Cardiac muscle cell (in vitro differentiated cells and primary cell): ENCODE data around the gene ACTG2. TPM values are rescaled to one million over a fixed set of nuclear protein-coding genes. Genes with fewer than 3 reads are reported as not detected.
"Not testable (repeated sequence)": the region's sequence is repeated elsewhere in the genome, so short reads cannot be mapped to it uniquely, and the experiment has no call there.

Experiments
- DNase-seq, 2 donors: peaks; one replicate each; pipeline versions ENCODE4 v3.0.0 to v3.0.0-alpha.2; 2010 to 2017; ENCODE audit warnings: low read depth in 1 of 2, low spot score in 1 of 2
- H3K27ac ChIP-seq: fragments of 200-600 bp; sonication (generic); 2 replicates; pipeline ENCODE4 v1.5.1; 2016
- H3K27me3 ChIP-seq: fragments of 200-600 bp; sonication (generic); 2 replicates; pipeline ENCODE4 v1.6.0; 2016; ENCODE audit warnings: control low read depth
- H3K36me3 ChIP-seq: fragments of 200-600 bp; sonication (generic); 2 replicates; pipeline ENCODE4 v1.5.1; 2016; ENCODE audit warnings: control low read depth
- H3K4me1 ChIP-seq: fragments of 200-600 bp; sonication (generic); 2 replicates; pipeline ENCODE4 v1.8.1; 2017; ENCODE audit warnings: low read depth, mild to moderate bottlenecking, mixed run types
- H3K4me3 ChIP-seq: fragments of 200-600 bp; sonication (generic); 2 replicates; pipeline ENCODE4 v1.5.1; 2016; ENCODE audit warnings: mild to moderate bottlenecking
- H3K9me3 ChIP-seq: fragments of 200-600 bp; sonication (generic); 2 replicates; pipeline ENCODE4 v1.5.1; 2017; ENCODE audit warnings: low read depth, mild to moderate bottlenecking, control low read depth
- CTCF ChIP-seq: IDR thresholded peaks from 2 replicates; pipeline ENCODE4 v1.5.1; 2012; ENCODE audit warnings: low read depth, mild to moderate bottlenecking, low read length
- polyA plus RNA-seq: library from polyadenylated mRNA; unstranded; fragments of >200 nt; fragmentation: Nextera tagmentation; extraction: Ambion mirVana; gene quantifications from 2 replicates; pipeline ENCODE4 v1.2.1, GENCODE V29; 2016
- total RNA-seq: library from RNA; depleted of rRNA; stranded (reverse); fragments of >200 nt; gene quantifications from 2 replicates; pipeline ENCODE4 v1.2.3, GENCODE V29; 2016

The ACTG2 gene
- total and polyA plus RNA-seq, 2 experiments from 2014 or later: 0.42 to 6.9 TPM

GRCh38 chr2:73935641-73936040, 42.8 kb downstream of the ACTG2 start:
- no peaks in the 10 kb centered on the region for H3K4me1 ChIP-seq
- no peaks in the 10 kb centered on the region for H3K9me3 ChIP-seq
- no peak overlapping the region for H3K4me3 ChIP-seq
- H3K27me3 ChIP-seq: no peaks in the 10 kb centered on the region
- H3K27ac ChIP-seq: no peak overlapping the region
- H3K36me3 ChIP-seq: peaks cover 2% of the 10 kb centered on the region
- no peak for DNase-seq
- TF ChIP-seq CTCF: no peak

- Histone ChIP-seq H3K9me3 (no peaks in the 10 kb centered on the region), H3K4me1 (no peaks in the 10 kb centered on the region), H3K36me3 (peaks cover 2% of the 10 kb centered on the region), H3K4me3 (no peak overlapping the region), H3K27ac (no peak overlapping the region), H3K27me3 (no peaks in the 10 kb centered on the region)
- no peak for DNase-seq
- TF ChIP-seq CTCF: no peak
Measured at GRCh38 chr2:73937103-73937885, 44.5 kb downstream of the ACTG2 start.

GRCh38 chr2:73937899-73938298, 45.1 kb downstream of the ACTG2 start:
- no peak for DNase-seq
- no peaks in the 10 kb centered on the region for H3K9me3 ChIP-seq
- H3K27me3 ChIP-seq: no peaks in the 10 kb centered on the region
- H3K4me3 ChIP-seq: no peak overlapping the region
- H3K4me1 ChIP-seq: no peaks in the 10 kb centered on the region
- no peak overlapping the region for H3K27ac ChIP-seq
- peaks cover 2% of the 10 kb centered on the region for H3K36me3 ChIP-seq
- no peak for TF ChIP-seq CTCF

GRCh38 chr2:73938718-73939352, 46.0 kb downstream of the ACTG2 start:
- no peaks in the 10 kb centered on the region for H3K4me1 ChIP-seq
- H3K27ac ChIP-seq: no peak overlapping the region
- peaks cover 2% of the 10 kb centered on the region for H3K36me3 ChIP-seq
- TF ChIP-seq CTCF: no peak
- H3K4me3 ChIP-seq: no peak overlapping the region
- DNase-seq: peak in 1 of 2 donors; percentile 49
- no peaks in the 10 kb centered on the region for H3K9me3 ChIP-seq
- no peaks in the 10 kb centered on the region for H3K27me3 ChIP-seq

- Histone ChIP-seq H3K27ac (no peak overlapping the region), H3K9me3 (no peaks in the 10 kb centered on the region), H3K36me3 (peaks cover 2% of the 10 kb centered on the region), H3K4me1 (no peaks in the 10 kb centered on the region), H3K4me3 (no peak overlapping the region), H3K27me3 (no peaks in the 10 kb centered on the region)
- peak; percentile 2 for TF ChIP-seq CTCF
- DNase-seq: peak in 1 of 2 donors; percentile 41
Measured at GRCh38 chr2:73939419-73939818, 46.6 kb downstream of the ACTG2 start.

- not testable (repeated sequence) for H3K4me3 ChIP-seq, H3K9me3 ChIP-seq, H3K27me3 ChIP-seq, H3K36me3 ChIP-seq, DNase-seq, H3K4me1 ChIP-seq, H3K27ac ChIP-seq
Measured at GRCh38 chr2:73940066-73940465, 47.3 kb downstream of the ACTG2 start.
